SW 1271 (cell line): ENCODE results near the gene MYL6.
A peak's percentile ranks its signal among the peaks of the same experiment; 100 is the strongest.

ENCODE experiments used
- DNase-seq, 2 experiments: peaks; one replicate each; lab custom pipeline; 2025; lab: John Stamatoyannopoulos, UW

MYL6 gene

GRCh38 chr12:56158029-56158925 lies at the start of gene MYL6:
Gene MYL6 (plus strand): TSS chr12:56158359. CDS start chr12:56158402, 43 bp downstream.
- peak; percentile 92 to 98 for DNase-seq

- no peak for DNase-seq
Measured at GRCh38 chr12:56110571-56110970, 47.6 kb upstream of the MYL6 start.

- no peak for DNase-seq
Measured at GRCh38 chr12:56114084-56114483, 44.1 kb upstream of the MYL6 start.

- DNase-seq, result no peak
Measured at GRCh38 chr12:56115329-56115728, 42.8 kb upstream of the MYL6 start.

GRCh38 chr12:56116267-56117081 lies 41.7 kb upstream of the MYL6 start, which contains the start of gene RPL41:
Gene RPL41 (plus strand): TSS chr12:56116633.
- DNase-seq, result peak; percentile 80 to 96

- DNase-seq, result peak in 1 of 2 experiments; percentile 28
Measured at GRCh38 chr12:56117082-56117706, 41.0 kb upstream of the MYL6 start.

- peak; percentile 98 to 99 for DNase-seq
Measured at GRCh38 chr12:56117778-56118687, 40.1 kb upstream of the MYL6 start, which contains the start of gene ZC3H10. Gene ZC3H10 (plus strand): TSS chr12:56118266. CDS start chr12:56120563, 2,297 bp downstream.

GRCh38 chr12:56118688-56119357 lies 39.3 kb upstream of the MYL6 start:
- DNase-seq, result no peak

GRCh38 chr12:56119361-56119796 lies 38.8 kb upstream of the MYL6 start:
- DNase-seq, result peak; percentile 70 to 88

- DNase-seq, result no peak
Measured at GRCh38 chr12:56120158-56120846, 37.9 kb upstream of the MYL6 start.

GRCh38 chr12:56121204-56121870 lies 36.8 kb upstream of the MYL6 start:
- no peak for DNase-seq

- DNase-seq, result no peak
Measured at GRCh38 chr12:56122637-56123036, 35.5 kb upstream of the MYL6 start.

GRCh38 chr12:56124133-56124532 lies 34.0 kb upstream of the MYL6 start:
- no peak for DNase-seq

- DNase-seq, result no peak
Measured at GRCh38 chr12:56126732-56127239, 31.4 kb upstream of the MYL6 start.

- no peak for DNase-seq
Measured at GRCh38 chr12:56127485-56127887, 30.7 kb upstream of the MYL6 start.

GRCh38 chr12:56127888-56128669 lies 30.1 kb upstream of the MYL6 start, which contains the start of gene ESYT1:
Gene ESYT1 (plus strand): TSS chr12:56128267. CDS start chr12:56128320, 53 bp downstream.
- peak; percentile 99 to 100 for DNase-seq

- peak in 1 of 2 experiments; percentile 41 for DNase-seq
Measured at GRCh38 chr12:56128670-56129205, 29.4 kb upstream of the MYL6 start.
